SHP77 (cell line): Measurements from ENCODE around the gene CLEC2L.

Experiments used
- DNase-seq, 2 experiments: peaks; one replicate each; lab custom pipeline; 2025; lab: John Stamatoyannopoulos, UW

Gene CLEC2L

GRCh38 chr7:139557857-139558581 lies 34.5 kb downstream of the CLEC2L start:
- no peak for DNase-seq

- no peak for DNase-seq
Observed at GRCh38 chr7:139559364-139560105, 36.0 kb downstream of the CLEC2L start.

DNA sequence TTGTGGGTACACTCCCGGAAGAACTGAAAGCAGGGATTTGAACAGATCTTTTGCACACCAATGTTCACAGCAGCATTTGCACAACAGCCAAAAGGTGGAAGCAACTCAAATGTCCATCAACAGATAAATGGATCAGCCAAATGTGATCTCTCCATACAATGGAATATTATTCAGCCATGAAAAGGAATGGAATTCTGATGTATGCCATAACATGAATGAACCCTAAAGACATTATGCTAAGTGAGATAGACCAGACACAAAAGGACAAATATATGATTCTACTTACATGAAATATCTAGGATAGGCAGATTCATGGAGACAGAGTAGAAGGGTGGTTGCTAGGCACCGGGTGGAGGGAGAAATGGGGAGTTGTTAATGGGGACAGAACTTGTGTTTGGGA lies 36.7 kb downstream of the CLEC2L start:
- DNase-seq = no peak

GRCh38 chr7:139560678-139561077 lies 37.2 kb downstream of the CLEC2L start:
- DNase-seq = peak; percentile 88 to 93

DNA sequence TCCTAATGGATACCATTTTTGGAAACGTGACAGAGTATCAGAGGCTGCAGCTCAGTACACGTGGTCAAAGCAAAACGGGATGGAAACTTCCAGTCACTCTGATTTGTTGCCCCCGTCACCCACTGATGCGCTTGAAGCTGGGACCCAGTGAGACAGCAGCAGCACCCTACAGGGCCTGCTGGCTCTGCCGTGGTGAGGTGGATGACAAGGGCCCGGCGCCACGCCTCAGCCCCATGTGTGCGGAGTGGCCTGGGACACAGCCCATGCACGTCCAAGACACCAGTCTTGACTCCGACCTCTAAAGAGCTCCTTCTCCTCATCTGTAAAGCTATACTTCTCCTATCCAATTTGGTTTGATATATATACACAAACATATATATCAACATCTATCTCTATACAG lies 39.0 kb downstream of the CLEC2L start:
- DNase-seq = no peak

GRCh38 chr7:139562961-139563565 lies 39.6 kb downstream of the CLEC2L start:
- DNase-seq = no peak

- DNase-seq = no peak
Observed at GRCh38 chr7:139563856-139564255, 40.4 kb downstream of the CLEC2L start.

DNA sequence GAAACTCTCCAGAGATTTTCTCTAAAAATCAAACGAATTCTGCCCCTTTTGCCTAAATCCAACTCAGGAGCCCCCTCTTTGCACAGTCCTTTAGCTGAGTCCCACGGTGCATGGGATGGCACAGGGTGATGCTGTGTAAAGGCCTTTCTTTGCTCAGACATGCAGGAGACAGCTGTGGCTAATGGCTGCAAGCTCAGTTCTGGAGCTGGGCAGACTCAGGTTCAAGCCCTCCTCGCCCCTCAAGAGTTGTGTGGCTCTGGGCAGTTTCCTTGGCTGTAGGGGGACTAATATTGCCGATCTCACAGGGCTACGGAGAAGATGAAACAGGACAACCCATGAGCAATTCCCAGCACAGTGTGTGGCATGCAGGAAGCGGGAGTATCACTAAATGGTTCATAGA lies 42.6 kb downstream of the CLEC2L start:
- DNase-seq = no peak

GRCh38 chr7:139566736-139567646 lies 43.5 kb downstream of the CLEC2L start:
- no peak for DNase-seq

DNA sequence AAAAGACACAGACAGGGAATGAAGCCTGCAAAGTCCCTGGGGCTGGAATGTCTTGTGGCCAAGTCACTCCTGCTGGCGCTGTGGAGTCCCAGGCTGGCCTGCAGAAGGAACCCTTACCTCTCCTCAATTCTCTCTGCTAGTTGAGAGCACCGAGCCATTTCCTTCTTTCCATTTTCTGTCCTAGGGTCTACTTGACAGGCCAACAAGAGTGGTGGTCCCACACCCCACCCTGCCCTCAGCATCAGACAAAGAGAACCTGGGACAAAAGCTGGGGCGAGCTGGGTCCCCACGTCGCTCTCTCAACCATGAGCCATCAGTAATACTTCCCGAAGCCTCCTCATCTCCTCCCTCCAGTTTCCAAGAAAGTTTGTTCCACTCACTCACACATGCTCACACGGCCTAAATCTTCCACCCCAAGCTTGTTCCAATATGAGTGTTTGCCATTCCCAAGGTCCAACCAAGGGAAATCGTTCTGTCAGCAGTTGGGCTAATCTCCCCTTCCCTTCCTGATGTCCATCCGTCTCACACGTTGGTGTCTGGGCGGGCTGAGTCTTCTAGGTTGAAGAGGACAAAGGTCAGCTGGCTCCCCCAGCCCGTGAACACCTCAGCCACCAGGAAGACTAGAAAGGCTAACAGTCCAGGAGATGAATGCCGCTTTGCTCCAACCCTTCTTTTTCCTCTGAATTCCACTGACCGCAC lies 44.3 kb downstream of the CLEC2L start:
- no peak for DNase-seq

DNA sequence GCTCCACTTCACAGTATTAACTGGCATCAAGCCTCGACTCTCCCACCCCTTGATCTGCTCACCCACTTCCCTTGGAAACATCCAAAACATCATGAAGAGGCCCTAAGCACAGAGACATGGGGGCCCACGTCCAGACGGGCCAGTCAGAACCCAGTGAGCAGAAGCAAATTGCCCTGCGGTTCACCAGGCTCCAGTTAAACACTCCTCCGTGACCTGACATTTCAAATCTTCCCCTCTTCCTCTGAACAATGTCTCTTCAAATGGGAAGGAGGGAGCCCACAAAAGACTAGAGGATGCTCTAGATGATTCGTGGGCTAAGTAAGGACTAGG lies 44.8 kb downstream of the CLEC2L start:
- no peak for DNase-seq

GRCh38 chr7:139568813-139569490 lies 45.5 kb downstream of the CLEC2L start:
- DNase-seq = no peak

DNA sequence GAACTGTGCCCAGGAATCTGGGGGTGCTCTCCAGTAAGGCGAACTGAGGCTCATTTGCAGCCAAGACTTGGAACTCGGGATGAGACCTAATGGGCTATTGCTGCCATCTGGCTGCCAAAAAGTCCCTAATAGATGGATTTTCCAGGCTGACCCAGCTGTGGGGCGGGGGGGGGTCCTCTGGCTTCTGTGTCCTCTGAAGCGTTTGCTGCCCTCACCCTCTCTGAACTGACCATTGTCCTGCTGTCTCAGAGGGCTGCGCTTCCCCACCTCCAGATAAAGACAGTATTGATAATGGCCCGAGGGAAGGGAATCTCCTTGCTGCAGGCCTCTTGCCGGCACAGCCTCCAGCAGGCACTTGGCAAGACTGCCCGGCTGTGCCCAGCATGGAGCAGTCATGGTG lies 46.6 kb downstream of the CLEC2L start:
- no peak for DNase-seq

GRCh38 chr7:139570626-139571025 lies 47.1 kb downstream of the CLEC2L start:
- DNase-seq = no peak

DNA sequence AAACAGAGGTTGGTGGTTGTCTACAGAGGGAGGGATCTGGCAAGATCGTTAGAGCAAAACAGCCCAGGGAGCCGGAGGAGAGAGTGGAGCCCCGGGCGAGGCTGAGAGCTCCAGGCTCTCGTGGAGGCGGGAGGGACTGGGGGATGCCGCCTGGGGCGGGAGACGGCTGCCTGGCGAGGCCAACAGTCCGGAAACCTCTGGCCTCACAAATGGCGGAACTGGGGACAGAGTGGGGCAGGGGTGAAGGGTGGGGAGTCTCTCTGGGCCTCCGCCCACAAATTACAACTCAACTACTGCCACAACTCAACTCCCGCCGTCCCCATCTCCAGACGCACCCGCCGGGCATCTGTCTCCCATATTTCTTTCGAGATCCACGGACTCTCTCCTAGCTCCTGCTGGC lies 47.7 kb downstream of the CLEC2L start:
- no peak for DNase-seq

DNA sequence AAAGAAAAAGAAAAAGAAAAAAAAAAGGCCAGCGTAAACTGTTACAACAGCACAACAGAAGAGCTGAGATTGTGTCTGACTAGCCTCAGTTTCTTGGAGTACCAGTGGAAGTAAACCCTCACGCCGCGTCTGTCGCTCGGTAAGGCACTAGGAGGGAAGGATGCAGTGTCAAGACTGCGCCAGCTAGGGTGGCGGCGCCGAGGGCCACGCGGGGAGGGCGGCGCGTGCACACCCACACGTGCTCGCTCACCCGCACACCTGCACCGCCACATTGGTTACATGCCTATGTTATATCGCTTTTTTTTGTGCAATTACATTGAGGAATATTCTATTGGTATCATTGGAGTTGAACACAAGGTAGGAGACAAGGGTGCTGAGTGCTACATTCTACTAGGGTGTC lies 48.2 kb downstream of the CLEC2L start:
- DNase-seq = no peak

DNA sequence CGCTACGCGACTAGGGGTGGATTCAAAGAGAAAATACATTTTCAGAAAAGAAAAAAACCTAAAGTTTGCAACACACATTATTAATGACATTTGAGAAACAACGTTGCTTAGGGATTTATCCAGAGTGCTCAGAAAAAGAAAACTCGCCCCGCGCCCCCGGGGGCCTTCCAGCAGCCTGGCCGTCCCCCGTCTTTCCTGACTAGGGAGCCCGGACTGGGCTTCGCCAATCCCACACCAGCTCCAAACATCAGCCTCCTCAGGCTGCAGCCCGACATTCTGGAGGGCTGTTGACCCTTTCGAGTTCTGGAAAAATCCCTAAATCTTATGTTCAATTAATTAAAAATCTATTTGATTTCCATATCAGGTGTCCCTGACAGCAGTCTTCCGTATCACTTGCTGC lies 48.6 kb downstream of the CLEC2L start:
- DNase-seq = no peak

- DNase-seq = no peak
Observed at GRCh38 chr7:139572704-139573385, 49.4 kb downstream of the CLEC2L start.

DNA sequence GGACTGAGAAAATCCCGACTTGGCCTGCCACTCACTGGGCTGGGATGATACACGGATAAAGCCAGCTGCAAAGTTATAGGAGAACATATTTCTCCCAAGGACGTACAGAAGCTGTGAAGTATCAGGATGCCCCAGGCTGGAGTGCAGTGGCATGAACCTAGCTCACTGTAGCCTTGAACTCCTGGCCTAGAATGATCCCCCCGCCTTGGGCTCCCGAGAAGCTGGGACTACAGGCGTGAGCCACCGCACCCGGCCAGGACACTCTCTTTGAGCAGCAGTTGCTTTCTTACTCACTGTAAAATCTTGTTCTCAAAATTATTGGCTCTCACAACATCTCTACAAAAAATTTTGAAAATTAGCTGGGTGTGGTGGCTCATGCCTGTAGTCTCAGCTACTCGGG lies 50.4 kb downstream of the CLEC2L start:
- DNase-seq = no peak

GRCh38 chr7:139574618-139575337 lies 51.3 kb downstream of the CLEC2L start:
- no peak for DNase-seq
